Cardiac muscle cell (in vitro differentiated cells and primary cell): ENCODE data around the gene NEO1. TPM values are rescaled to one million over a fixed set of nuclear protein-coding genes. Genes with fewer than 3 reads are reported as not detected.
A peak's percentile ranks its signal among the peaks of the same experiment; 100 is the strongest.

Source experiments
- DNase-seq, 2 donors: peaks; one replicate each; pipeline versions ENCODE4 v3.0.0 to v3.0.0-alpha.2; 2010 to 2017; ENCODE audit warnings: low read depth in 1 of 2, low spot score in 1 of 2
- H3K27ac ChIP-seq: fragments of 200-600 bp; sonication (generic); 2 replicates; pipeline ENCODE4 v1.5.1; 2016
- H3K27me3 ChIP-seq: fragments of 200-600 bp; sonication (generic); 2 replicates; pipeline ENCODE4 v1.6.0; 2016; ENCODE audit warnings: control low read depth
- H3K36me3 ChIP-seq: fragments of 200-600 bp; sonication (generic); 2 replicates; pipeline ENCODE4 v1.5.1; 2016; ENCODE audit warnings: control low read depth
- H3K4me1 ChIP-seq: fragments of 200-600 bp; sonication (generic); 2 replicates; pipeline ENCODE4 v1.8.1; 2017; ENCODE audit warnings: low read depth, mild to moderate bottlenecking, mixed run types
- H3K4me3 ChIP-seq: fragments of 200-600 bp; sonication (generic); 2 replicates; pipeline ENCODE4 v1.5.1; 2016; ENCODE audit warnings: mild to moderate bottlenecking
- H3K9me3 ChIP-seq: fragments of 200-600 bp; sonication (generic); 2 replicates; pipeline ENCODE4 v1.5.1; 2017; ENCODE audit warnings: low read depth, mild to moderate bottlenecking, control low read depth
- polyA plus RNA-seq: library from polyadenylated mRNA; unstranded; fragments of >200 nt; fragmentation: Nextera tagmentation; extraction: Ambion mirVana; gene quantifications from 2 replicates; pipeline ENCODE4 v1.2.1, GENCODE V29; 2016
- total RNA-seq: library from RNA; depleted of rRNA; stranded (reverse); fragments of >200 nt; gene quantifications from 2 replicates; pipeline ENCODE4 v1.2.3, GENCODE V29; 2016
- TF ChIP-seq, protein P1 (sequence below): IDR thresholded peaks from 2 replicates; pipeline ENCODE4 v1.5.1; 2012; ENCODE audit warnings: low read depth, mild to moderate bottlenecking, low read length

NEO1 gene
- total and polyA plus RNA-seq, 2 experiments from 2014 or later = 12.9 to 37.4 TPM

DNA sequence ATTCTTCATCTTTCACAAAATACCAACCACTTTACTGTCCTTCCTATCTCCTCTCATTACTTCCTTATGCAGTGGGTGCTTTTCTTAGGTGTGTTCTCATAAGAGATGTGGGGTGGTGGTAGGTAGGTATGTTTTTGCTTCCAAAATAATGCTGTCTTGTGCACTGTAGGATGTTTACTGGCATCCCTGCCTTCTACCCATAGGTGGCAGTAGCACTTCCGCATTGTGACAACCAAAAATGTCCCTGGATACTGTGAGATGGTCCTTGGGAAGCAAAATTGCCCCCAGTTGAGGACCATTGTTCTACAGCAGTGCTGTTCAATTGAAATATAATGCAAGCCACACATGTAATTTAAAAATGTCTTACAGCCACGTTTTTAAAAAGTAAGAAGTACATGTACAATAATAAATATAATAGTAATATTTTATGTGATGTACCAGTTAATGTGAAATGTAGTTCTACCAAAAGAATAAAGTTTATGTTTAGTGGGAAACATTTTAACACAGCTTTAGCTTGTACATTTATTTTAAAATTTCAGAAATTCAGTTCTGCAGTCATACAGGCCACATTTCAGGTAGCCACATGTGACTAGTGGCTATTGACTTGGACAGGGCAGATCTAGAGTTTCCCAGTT is 75.2 kb downstream of the NEO1 start:
- peaks cover 22% of the 10 kb centered on the region for H3K4me1 ChIP-seq

DNA sequence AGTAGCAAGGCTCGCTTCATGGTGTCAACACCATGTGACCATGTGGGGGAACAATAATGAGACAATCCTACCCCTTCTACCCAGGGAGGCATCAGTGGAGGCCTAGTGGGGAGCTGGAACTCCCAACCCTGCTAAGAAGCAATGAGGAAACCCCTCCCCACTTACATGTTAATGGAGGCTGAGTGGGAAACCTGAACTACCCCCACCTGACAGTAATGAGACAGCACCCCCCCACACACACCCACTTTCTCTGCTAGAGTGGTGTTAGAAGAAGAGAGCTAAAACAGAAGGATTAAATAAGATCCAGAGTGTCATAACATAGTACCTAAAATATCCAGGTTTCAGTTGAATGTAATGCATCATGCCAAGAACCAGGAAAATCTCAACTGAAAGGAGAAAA is 78.6 kb downstream of the NEO1 start:
- no peaks in the 10 kb centered on the region for H3K9me3 ChIP-seq
- no peak overlapping the region for H3K27ac ChIP-seq
- no peaks in the 10 kb centered on the region for H3K36me3 ChIP-seq
- TF ChIP-seq, protein P1, sequence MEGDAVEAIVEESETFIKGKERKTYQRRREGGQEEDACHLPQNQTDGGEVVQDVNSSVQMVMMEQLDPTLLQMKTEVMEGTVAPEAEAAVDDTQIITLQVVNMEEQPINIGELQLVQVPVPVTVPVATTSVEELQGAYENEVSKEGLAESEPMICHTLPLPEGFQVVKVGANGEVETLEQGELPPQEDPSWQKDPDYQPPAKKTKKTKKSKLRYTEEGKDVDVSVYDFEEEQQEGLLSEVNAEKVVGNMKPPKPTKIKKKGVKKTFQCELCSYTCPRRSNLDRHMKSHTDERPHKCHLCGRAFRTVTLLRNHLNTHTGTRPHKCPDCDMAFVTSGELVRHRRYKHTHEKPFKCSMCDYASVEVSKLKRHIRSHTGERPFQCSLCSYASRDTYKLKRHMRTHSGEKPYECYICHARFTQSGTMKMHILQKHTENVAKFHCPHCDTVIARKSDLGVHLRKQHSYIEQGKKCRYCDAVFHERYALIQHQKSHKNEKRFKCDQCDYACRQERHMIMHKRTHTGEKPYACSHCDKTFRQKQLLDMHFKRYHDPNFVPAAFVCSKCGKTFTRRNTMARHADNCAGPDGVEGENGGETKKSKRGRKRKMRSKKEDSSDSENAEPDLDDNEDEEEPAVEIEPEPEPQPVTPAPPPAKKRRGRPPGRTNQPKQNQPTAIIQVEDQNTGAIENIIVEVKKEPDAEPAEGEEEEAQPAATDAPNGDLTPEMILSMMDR = no peak
- peaks cover 8% of the 10 kb centered on the region for H3K4me1 ChIP-seq
- DNase-seq = no peak
- no peaks in the 10 kb centered on the region for H3K27me3 ChIP-seq
- H3K4me3 ChIP-seq = no peak overlapping the region

More for the DNA sequence above, 75.2 kb downstream of the NEO1 start:
- peak; percentile 48 to 53 for DNase-seq
- Histone ChIP-seq H3K4me3 (no peak overlapping the region), H3K36me3 (no peaks in the 10 kb centered on the region), H3K27me3 (no peaks in the 10 kb centered on the region), H3K27ac (no peak overlapping the region), H3K9me3 (no peaks in the 10 kb centered on the region)
- TF ChIP-seq, protein P1 = peak; percentile 93

- Histone ChIP-seq H3K9me3 (no peaks in the 10 kb centered on the region), H3K4me3 (no peak overlapping the region), H3K36me3 (no peaks in the 10 kb centered on the region), H3K4me1 (peaks cover 6% of the 10 kb centered on the region), H3K27ac (no peak overlapping the region), H3K27me3 (no peaks in the 10 kb centered on the region)
- TF ChIP-seq, protein P1 = no peak
- DNase-seq = no peak
Measured at GRCh38 chr15:73134196-73134595, 81.9 kb downstream of the NEO1 start.

- Histone ChIP-seq H3K27ac (no peak overlapping the region), H3K4me3 (no peak overlapping the region), H3K9me3 (no peaks in the 10 kb centered on the region), H3K4me1 (peaks cover 4% of the 10 kb centered on the region), H3K27me3 (no peaks in the 10 kb centered on the region), H3K36me3 (no peaks in the 10 kb centered on the region)
- DNase-seq = no peak
- TF ChIP-seq, protein P1 = no peak
Measured at GRCh38 chr15:73139041-73139743, 86.9 kb downstream of the NEO1 start.

DNA sequence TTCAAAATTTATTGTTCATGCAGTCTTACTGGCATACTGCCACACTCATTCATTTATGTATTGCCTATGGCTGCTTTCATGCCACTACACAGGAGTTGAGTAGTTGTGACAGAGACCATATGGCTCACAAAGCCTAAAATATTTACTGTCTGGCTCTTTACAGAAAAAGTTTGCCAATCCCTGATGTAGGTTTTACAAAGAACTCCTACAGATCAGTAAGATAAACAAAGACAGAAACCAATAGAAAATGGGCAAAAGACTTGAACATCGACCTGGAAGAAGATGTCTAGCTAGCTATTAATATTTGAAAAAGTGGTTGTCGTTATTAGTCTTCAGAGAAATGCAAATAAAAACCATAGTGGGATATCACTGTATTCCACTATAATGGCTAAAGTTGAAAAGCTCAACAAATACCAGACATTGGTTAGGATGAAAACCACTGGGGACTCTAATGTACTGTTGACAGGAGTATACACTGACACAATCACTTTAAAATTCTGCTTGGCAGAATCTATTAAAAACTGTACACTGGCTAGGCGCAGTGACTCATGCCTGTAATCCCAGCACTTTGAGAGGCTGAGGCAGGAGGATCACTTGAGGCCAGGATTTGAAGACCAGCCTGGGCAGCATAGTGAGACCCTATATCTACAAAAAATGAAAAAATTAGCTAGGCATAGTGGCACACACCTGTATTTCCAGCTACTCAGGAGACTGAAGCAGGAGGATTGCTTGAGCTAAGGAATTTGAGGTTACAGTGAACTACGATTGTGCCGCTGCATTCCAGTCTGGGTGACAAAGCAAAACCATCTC is 87.7 kb downstream of the NEO1 start:
- no peaks in the 10 kb centered on the region for H3K36me3 ChIP-seq
- peaks cover 4% of the 10 kb centered on the region for H3K4me1 ChIP-seq
- H3K27ac ChIP-seq = no peak overlapping the region
- no peaks in the 10 kb centered on the region for H3K9me3 ChIP-seq
- H3K4me3 ChIP-seq = no peak overlapping the region
- TF ChIP-seq, protein P1 = no peak
- H3K27me3 ChIP-seq = no peaks in the 10 kb centered on the region
- peak in 1 of 2 donors; percentile 40 for DNase-seq
